CD4-positive, alpha-beta T cell treated with Interleukin-4 for 1 hour (primary cell): ENCODE results near the gene PRR30.
"Not testable (repeated sequence)": the region's sequence is repeated elsewhere in the genome, so short reads cannot be mapped to it uniquely, and the experiment has no call there.

ENCODE experiments used
- DNase-seq, 2 donors: peaks; one replicate each; pipeline ENCODE4 v3.0.0-alpha.2; 2020 to 2022

Gene PRR30

GRCh38 chr2:27139310-27139709 is at the start of gene PRR30:
Gene PRR30 (minus strand): TSS chr2:27139410. CDS start chr2:27138329, 1,081 bp downstream.
- DNase-seq: no peak

GRCh38 chr2:27186613-27187345 is 47.6 kb upstream of the PRR30 start:
- no peak for DNase-seq

- no peak for DNase-seq
Measured at GRCh38 chr2:27185331-27186026, 46.3 kb upstream of the PRR30 start.

GRCh38 chr2:27184115-27184514 is 44.9 kb upstream of the PRR30 start:
- DNase-seq: no peak

GRCh38 chr2:27182346-27182745 is 43.1 kb upstream of the PRR30 start:
- no peak for DNase-seq

- no peak for DNase-seq
Measured at GRCh38 chr2:27179344-27180000, 40.3 kb upstream of the PRR30 start.

GRCh38 chr2:27178469-27178868 is 39.3 kb upstream of the PRR30 start:
- no peak for DNase-seq

- DNase-seq: no peak
Measured at GRCh38 chr2:27177441-27178351, 38.5 kb upstream of the PRR30 start.

GRCh38 chr2:27175781-27176180 is 36.6 kb upstream of the PRR30 start:
- not testable (repeated sequence) for DNase-seq

- DNase-seq: no peak
Measured at GRCh38 chr2:27175330-27175729, 36.1 kb upstream of the PRR30 start.

GRCh38 chr2:27174638-27175037 is 35.4 kb upstream of the PRR30 start:
- DNase-seq: no peak

- no peak for DNase-seq
Measured at GRCh38 chr2:27171351-27171848, 32.2 kb upstream of the PRR30 start.

- no peak for DNase-seq
Measured at GRCh38 chr2:27170581-27171337, 31.5 kb upstream of the PRR30 start.

GRCh38 chr2:27164960-27165763 is 26.0 kb upstream of the PRR30 start:
- DNase-seq: no peak

- no peak for DNase-seq
Measured at GRCh38 chr2:27162151-27163121, 23.2 kb upstream of the PRR30 start.

- no peak for DNase-seq
Measured at GRCh38 chr2:27160191-27160590, 21.0 kb upstream of the PRR30 start.

- no peak for DNase-seq
Measured at GRCh38 chr2:27159271-27159670, 20.1 kb upstream of the PRR30 start.

- no peak for DNase-seq
Measured at GRCh38 chr2:27158468-27158867, 19.3 kb upstream of the PRR30 start.

- no peak for DNase-seq
Measured at GRCh38 chr2:27155069-27155520, 15.9 kb upstream of the PRR30 start.

GRCh38 chr2:27154488-27154887 is 15.3 kb upstream of the PRR30 start:
- no peak for DNase-seq
